ENCODE data around the gene GABARAP.
A peak's percentile ranks its signal among the peaks of the same experiment; 100 is the strongest.

GABARAP gene

DNA sequence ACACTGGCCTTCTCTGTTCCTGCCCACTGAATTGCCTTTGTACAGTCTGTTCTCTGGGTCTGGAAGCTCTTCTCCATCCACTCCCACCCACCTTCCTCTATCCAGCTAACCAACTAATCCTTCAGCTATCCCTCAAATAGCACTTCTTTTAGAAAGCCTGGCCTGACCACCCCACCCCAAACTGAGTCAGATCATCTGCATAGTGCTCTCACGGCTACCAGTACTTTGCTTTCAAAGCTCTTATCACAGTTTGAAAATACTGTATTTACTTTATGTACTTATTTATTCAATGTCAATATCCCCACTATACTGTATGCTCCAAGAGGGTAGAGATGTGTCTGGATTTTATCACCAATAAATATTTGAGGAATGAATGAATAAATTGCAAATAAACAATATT lies 24.5 kb upstream of the GABARAP start:
- Histone ChIP-seq H3K27ac (no peak overlapping the region), H3K36me3 (ENCODE audit: insufficient read depth) (no peaks in the 10 kb centered on the region), H2AFZ (ENCODE audit: low read depth) (no peak overlapping the region), H3K4me2 (no peak overlapping the region), H3K9ac (no peak overlapping the region), H3K4me1 (ENCODE audit: low read depth, poor library complexity, severe bottlenecking) (no peaks in the 10 kb centered on the region), H3K4me3 (IDR thresholded peaks at IDR 0.05; ENCODE audit: insufficient read depth, low read depth, low read length) (no peak overlapping the region), H4K20me1 (ENCODE audit: insufficient read depth) (no peaks in the 10 kb centered on the region), H3K27me3 (ENCODE audit: insufficient read depth, low read depth) (no peaks in the 10 kb centered on the region; the same call in 1 of the 2 replicates), H3K79me2 (ENCODE audit: insufficient read depth, low read depth) (no peaks in the 10 kb centered on the region)
- TF ChIP-seq, protein P1, sequence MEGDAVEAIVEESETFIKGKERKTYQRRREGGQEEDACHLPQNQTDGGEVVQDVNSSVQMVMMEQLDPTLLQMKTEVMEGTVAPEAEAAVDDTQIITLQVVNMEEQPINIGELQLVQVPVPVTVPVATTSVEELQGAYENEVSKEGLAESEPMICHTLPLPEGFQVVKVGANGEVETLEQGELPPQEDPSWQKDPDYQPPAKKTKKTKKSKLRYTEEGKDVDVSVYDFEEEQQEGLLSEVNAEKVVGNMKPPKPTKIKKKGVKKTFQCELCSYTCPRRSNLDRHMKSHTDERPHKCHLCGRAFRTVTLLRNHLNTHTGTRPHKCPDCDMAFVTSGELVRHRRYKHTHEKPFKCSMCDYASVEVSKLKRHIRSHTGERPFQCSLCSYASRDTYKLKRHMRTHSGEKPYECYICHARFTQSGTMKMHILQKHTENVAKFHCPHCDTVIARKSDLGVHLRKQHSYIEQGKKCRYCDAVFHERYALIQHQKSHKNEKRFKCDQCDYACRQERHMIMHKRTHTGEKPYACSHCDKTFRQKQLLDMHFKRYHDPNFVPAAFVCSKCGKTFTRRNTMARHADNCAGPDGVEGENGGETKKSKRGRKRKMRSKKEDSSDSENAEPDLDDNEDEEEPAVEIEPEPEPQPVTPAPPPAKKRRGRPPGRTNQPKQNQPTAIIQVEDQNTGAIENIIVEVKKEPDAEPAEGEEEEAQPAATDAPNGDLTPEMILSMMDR (conservative IDR thresholded peaks at IDR 0.05; ENCODE audit: low read depth, low read length), result no peak

DNA sequence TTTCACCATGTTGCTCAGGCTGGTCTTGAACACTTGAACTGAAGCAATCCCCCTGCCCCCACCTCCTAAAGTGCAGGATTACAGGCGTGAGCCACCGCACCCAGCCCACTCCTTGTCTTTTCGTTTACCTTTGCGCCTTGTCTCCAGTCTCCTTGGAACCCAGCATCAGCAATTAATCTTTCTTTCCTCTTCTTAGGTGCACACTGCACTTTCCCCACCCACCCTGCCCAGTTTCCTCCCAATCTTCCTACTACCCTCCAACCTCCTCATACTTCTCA lies 21.5 kb upstream of the GABARAP start:
- Histone ChIP-seq H3K4me3 (IDR thresholded peaks at IDR 0.05; ENCODE audit: insufficient read depth, low read depth, low read length) (no peak overlapping the region), H3K27me3 (ENCODE audit: insufficient read depth, low read depth) (no peaks in the 10 kb centered on the region; the same call in 1 of the 2 replicates), H3K79me2 (ENCODE audit: insufficient read depth, low read depth) (no peaks in the 10 kb centered on the region), H3K4me1 (ENCODE audit: low read depth, poor library complexity, severe bottlenecking) (no peaks in the 10 kb centered on the region), H3K9ac (no peak overlapping the region), H3K27ac (no peak overlapping the region), H3K4me2 (no peak overlapping the region), H2AFZ (ENCODE audit: low read depth) (no peak overlapping the region), H3K36me3 (ENCODE audit: insufficient read depth) (no peaks in the 10 kb centered on the region), H4K20me1 (ENCODE audit: insufficient read depth) (no peaks in the 10 kb centered on the region)
- TF ChIP-seq, protein P1 (conservative IDR thresholded peaks at IDR 0.05; ENCODE audit: low read depth, low read length), result no peak

DNA sequence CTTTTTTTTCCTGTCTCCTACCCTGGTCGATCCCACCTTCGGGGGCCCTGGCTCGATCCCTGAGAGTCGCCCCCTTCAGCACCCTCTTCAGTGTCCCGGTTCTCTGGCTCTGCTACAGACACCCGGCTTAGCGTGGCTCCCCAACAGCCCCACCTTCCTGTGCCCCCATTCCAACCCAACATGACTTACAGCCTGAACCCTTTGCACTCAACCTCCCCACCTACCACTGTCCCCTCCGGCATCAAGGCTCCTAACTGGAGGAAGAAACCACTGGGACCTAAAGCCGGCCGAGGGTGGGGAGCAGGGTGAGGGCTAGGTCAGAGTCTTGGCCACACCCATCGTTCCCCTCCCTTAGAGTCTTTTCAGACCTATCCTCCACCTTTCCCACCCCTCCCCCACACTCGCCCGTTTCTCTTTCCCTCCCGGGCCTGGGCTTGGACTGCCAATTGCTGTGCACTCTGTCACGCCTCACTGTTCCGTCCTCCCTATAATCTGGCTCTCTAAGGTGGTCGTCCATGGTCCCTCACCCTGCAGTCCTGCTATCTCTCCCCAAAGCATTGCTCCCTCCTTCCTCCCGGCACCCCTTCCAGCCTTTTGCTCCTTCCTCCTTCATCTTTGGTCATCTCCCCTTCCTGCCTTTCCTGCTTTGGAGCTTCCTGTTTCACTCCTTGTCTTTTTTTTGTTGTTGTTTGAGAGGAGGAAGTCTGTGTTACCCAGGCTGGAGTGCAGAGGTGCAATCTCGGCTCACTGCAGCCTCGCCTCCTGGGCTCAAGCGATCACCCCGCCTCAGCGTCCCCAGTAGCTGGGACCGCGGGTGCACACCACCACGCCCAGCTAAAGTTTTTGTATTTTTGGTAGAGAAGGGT lies 20.9 kb upstream of the GABARAP start:
- Histone ChIP-seq H3K9ac (no peak overlapping the region), H2AFZ (ENCODE audit: low read depth) (no peak overlapping the region), H3K27ac (no peak overlapping the region), H3K36me3 (ENCODE audit: insufficient read depth) (no peaks in the 10 kb centered on the region), H3K4me1 (ENCODE audit: low read depth, poor library complexity, severe bottlenecking) (no peaks in the 10 kb centered on the region), H3K4me3 (IDR thresholded peaks at IDR 0.05; ENCODE audit: insufficient read depth, low read depth, low read length) (no peak overlapping the region), H3K79me2 (ENCODE audit: insufficient read depth, low read depth) (no peaks in the 10 kb centered on the region), H4K20me1 (ENCODE audit: insufficient read depth) (no peaks in the 10 kb centered on the region), H3K27me3 (ENCODE audit: insufficient read depth, low read depth) (no peaks in the 10 kb centered on the region; the same call in 1 of the 2 replicates), H3K4me2 (no peak overlapping the region)
- TF ChIP-seq, protein P1 (conservative IDR thresholded peaks at IDR 0.05; ENCODE audit: low read depth, low read length), result no peak

DNA sequence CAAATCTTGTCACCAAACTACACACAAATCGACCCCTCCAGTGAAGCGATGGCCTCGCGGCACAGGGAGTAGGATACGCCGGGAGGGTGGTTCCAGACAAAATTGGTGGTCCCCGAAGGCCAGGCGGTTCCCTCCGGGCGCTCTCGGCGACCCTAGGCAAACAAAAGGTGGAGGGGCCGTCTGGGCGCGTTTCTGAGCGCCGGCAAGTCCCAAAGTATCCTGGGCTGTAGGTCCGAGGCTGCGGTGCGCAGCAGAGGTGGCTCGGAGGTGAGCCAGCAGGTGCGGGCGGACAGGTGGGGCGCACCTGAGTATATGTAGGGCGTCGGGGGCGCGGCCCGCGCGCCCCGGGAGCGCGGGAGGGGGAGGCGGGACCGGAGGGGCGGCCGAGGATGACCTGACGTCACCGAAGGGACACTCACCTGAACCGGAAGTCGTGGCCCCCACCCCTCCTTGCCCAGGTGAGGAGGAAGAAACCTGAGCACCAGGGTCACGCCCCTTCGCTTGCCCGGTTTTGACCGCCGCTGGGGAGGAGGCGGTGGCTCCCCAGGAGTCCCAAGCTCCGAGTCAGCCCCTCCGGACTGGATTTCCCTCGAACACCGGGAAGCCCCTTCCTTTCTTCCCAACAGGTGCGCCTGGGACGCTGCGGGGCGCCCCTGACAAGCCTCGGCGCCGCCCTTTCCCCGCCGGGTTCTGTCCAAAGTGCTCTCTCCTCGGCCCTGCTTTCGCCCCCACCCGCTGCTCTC lies 20.1 kb upstream of the GABARAP start, which contains the start of gene CLDN7:
CLDN7 (minus strand) TSS at position 287 of the 743 bp plus-strand sequence. CDS start 435 bp downstream, outside the sequence.
- TF ChIP-seq, protein P1 (conservative IDR thresholded peaks at IDR 0.05; ENCODE audit: low read depth, low read length), result no peak
- H3K4me3 ChIP-seq (IDR thresholded peaks at IDR 0.05; ENCODE audit: insufficient read depth, low read depth, low read length), result no peak within 1 kb of the TSS
- no peaks in the 10 kb centered on the region for H3K79me2 ChIP-seq (ENCODE audit: insufficient read depth, low read depth)
- peak within 1 kb of the TSS; percentile 21; the same call in 1 of the 2 replicates for H3K4me2 ChIP-seq
- H2AFZ ChIP-seq (ENCODE audit: low read depth), result peak within 1 kb of the TSS; percentile 34; the same call in 1 of the 2 replicates
- H3K27ac ChIP-seq, result no peak within 1 kb of the TSS
- H3K27me3 ChIP-seq (ENCODE audit: insufficient read depth, low read depth), result no peaks in the 10 kb centered on the region; the same call in 1 of the 2 replicates
- H4K20me1 ChIP-seq (ENCODE audit: insufficient read depth), result no peaks in the 10 kb centered on the region
- no peaks in the 10 kb centered on the region for H3K4me1 ChIP-seq (ENCODE audit: low read depth, poor library complexity, severe bottlenecking)
- no peak within 1 kb of the TSS for H3K9ac ChIP-seq
- H3K36me3 ChIP-seq (ENCODE audit: insufficient read depth), result no peaks in the 10 kb centered on the region
